HepG2 (cell line): ENCODE results near the gene NAB1. TPM values are rescaled to one million over a fixed set of nuclear protein-coding genes. Genes with fewer than 3 reads are reported as not detected.
A peak's percentile ranks its signal among the peaks of the same experiment; 100 is the strongest.

Experiments
- ERF ChIP-seq: IDR thresholded peaks from 2 replicates; pipeline ENCODE4 v1.6.1; 2018; ENCODE audit warnings: missing biosample characterization, missing genetic modification reagents
- FIP1L1 ChIP-seq: fragments of 200-400 bp; formaldehyde crosslinking; IDR thresholded peaks from 2 replicates; pipeline ENCODE4 v1.6.1; 2018; ENCODE audit warnings: low read depth, mild to moderate bottlenecking, low read length, moderate library complexity, borderline replicate concordance; ENCODE audit not compliant: insufficient read depth
- FOSL2 ChIP-seq: sonication (generic); formaldehyde crosslinking; IDR thresholded peaks from 2 replicates; pipeline ENCODE4 v1.4.0; 2020; ENCODE audit warnings: missing genetic modification reagents
- MIER2 ChIP-seq: IDR thresholded peaks from 2 replicates; pipeline ENCODE4 v1.6.1; 2016; ENCODE audit warnings: missing biosample characterization, missing genetic modification reagents
- NCOA1 ChIP-seq: sonication (generic); formaldehyde crosslinking; IDR thresholded peaks from 2 replicates; pipeline ENCODE4 v1.9.0; 2021; ENCODE audit warnings: missing genetic modification reagents
- PHF8 ChIP-seq: sonication (generic); formaldehyde crosslinking; IDR thresholded peaks from 2 replicates; pipeline ENCODE4 v1.5.0; 2020; ENCODE audit warnings: missing genetic modification reagents
- RARG ChIP-seq: sonication (generic); formaldehyde crosslinking; IDR thresholded peaks from 2 replicates; pipeline ENCODE4 v1.4.0; 2020; ENCODE audit warnings: low read depth, mild to moderate bottlenecking, missing genetic modification reagents
- RFXAP ChIP-seq: sonication (generic); formaldehyde crosslinking; IDR thresholded peaks from 2 replicates; pipeline ENCODE4 v1.4.0; 2020; ENCODE audit warnings: missing genetic modification reagents, borderline replicate concordance
- STAG1 ChIP-seq: sonication (generic); formaldehyde crosslinking; IDR thresholded peaks from 2 replicates; pipeline ENCODE4 v1.4.0; 2020; ENCODE audit warnings: missing genetic modification reagents
- THAP9 ChIP-seq: sonication (generic); formaldehyde crosslinking; IDR thresholded peaks from 2 replicates; pipeline ENCODE4; 2020; ENCODE audit warnings: missing genetic modification reagents, mild to moderate bottlenecking, borderline replicate concordance
- YEATS2 ChIP-seq: sonication (generic); formaldehyde crosslinking; IDR thresholded peaks from 2 replicates; pipeline ENCODE4 v1.4.0; 2020; ENCODE audit warnings: missing genetic modification reagents, borderline replicate concordance
- ZBTB7B ChIP-seq: sonication (generic); formaldehyde crosslinking; IDR thresholded peaks from 2 replicates; pipeline ENCODE4 v1.4.0; 2020; ENCODE audit warnings: missing genetic modification reagents
- ZNF124 ChIP-seq: sonication (generic); formaldehyde crosslinking; IDR thresholded peaks from 2 replicates; pipeline ENCODE4 v1.4.0; 2020; ENCODE audit warnings: missing genetic modification reagents
- ZNF713 ChIP-seq: sonication (generic); formaldehyde crosslinking; IDR thresholded peaks from 2 replicates; pipeline ENCODE4 v1.4.0; 2020; ENCODE audit warnings: mild to moderate bottlenecking, missing genetic modification reagents
- polyA plus RNA-seq, 8 experiments: library from polyadenylated mRNA; depleted of rRNA in 3 of 8; stranded (reverse) in 7 of 8; unstranded in 1 of 8; fragments of >200 nt; fragmentation: Illumina TruSeq in 4 of 8; extraction: Trizol in 4 of 8; gene quantifications; 2 replicates each; pipeline versions ENCODE4 v1.2.1 to v1.2.3, GENCODE V29; 2011 to 2016; ENCODE audit warnings: low read depth in 4 of 8, missing spikeins in 1 of 8, mixed read lengths in 1 of 8; ENCODE audit not compliant: insufficient read depth in 1 of 8
- total RNA-seq, 5 experiments: library from RNA; depleted of rRNA; stranded (reverse); fragments of >200 nt; fragmentation: Illumina TruSeq; extraction: Trizol; gene quantifications; 2 replicates each; pipeline ENCODE4 v1.2.3, GENCODE V29; 2016; ENCODE audit warnings: low read depth in 1 of 5
- TF ChIP-seq, protein P1 (sequence below): sonication (generic); formaldehyde crosslinking; IDR thresholded peaks from 2 replicates; pipeline ENCODE4 v1.4.0; 2020; ENCODE audit warnings: mild to moderate bottlenecking, low read depth, missing genetic modification reagents
- TF ChIP-seq, protein P2 (sequence below): sonication (generic); formaldehyde crosslinking; IDR thresholded peaks from 2 replicates; pipeline ENCODE4 v1.9.0; 2022; ENCODE audit warnings: low read depth, missing genetic modification reagents
- TF ChIP-seq, protein P3 (sequence below): sonication (generic); formaldehyde crosslinking; IDR thresholded peaks from 2 replicates; pipeline ENCODE4 v1.4.0; 2020; ENCODE audit warnings: missing genetic modification reagents, borderline replicate concordance
- TF ChIP-seq, protein P4 (sequence below): sonication (generic); formaldehyde crosslinking; IDR thresholded peaks from 2 replicates; pipeline ENCODE4 v1.5.0; 2020; ENCODE audit warnings: mild to moderate bottlenecking, missing genetic modification reagents

NAB1 gene
- total and polyA plus RNA-seq, 2 of the 13 experiments (the other 11 are each of a cell fraction or from before 2014, with no cell fraction given): 24.5 to 46.0 TPM

GRCh38 chr2:190648289-190649034 lies 421 bp upstream of the NAB1 start (continued):
- TF ChIP-seq NCOA1 (CRISPR knock-in tag): no peak
- TF ChIP-seq ERF: no peak
- TF ChIP-seq, protein P1, sequence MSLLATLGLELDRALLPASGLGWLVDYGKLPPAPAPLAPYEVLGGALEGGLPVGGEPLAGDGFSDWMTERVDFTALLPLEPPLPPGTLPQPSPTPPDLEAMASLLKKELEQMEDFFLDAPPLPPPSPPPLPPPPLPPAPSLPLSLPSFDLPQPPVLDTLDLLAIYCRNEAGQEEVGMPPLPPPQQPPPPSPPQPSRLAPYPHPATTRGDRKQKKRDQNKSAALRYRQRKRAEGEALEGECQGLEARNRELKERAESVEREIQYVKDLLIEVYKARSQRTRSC (CRISPR knock-in tag): no peak
- TF ChIP-seq FIP1L1: no peak
- no peak for TF ChIP-seq YEATS2
- TF ChIP-seq ZNF713 (CRISPR knock-in tag): no peak
- no peak; the same call in 1 of the 2 replicates for TF ChIP-seq PHF8 (CRISPR knock-in tag)
- TF ChIP-seq ZBTB7B (CRISPR knock-in tag): 0 out of 2 replicates have a peak, but pooled peaks have one; percentile 48
- no peak for TF ChIP-seq THAP9 (CRISPR knock-in tag)
- no peak for TF ChIP-seq RFXAP (CRISPR knock-in tag)
- 0 out of 2 replicates have a peak, but pooled peaks have one; percentile 53 for TF ChIP-seq ZNF124
- TF ChIP-seq FOSL2 (CRISPR knock-in tag): peak; percentile 4; the same call in 1 of the 2 replicates
- TF ChIP-seq, protein P2, sequence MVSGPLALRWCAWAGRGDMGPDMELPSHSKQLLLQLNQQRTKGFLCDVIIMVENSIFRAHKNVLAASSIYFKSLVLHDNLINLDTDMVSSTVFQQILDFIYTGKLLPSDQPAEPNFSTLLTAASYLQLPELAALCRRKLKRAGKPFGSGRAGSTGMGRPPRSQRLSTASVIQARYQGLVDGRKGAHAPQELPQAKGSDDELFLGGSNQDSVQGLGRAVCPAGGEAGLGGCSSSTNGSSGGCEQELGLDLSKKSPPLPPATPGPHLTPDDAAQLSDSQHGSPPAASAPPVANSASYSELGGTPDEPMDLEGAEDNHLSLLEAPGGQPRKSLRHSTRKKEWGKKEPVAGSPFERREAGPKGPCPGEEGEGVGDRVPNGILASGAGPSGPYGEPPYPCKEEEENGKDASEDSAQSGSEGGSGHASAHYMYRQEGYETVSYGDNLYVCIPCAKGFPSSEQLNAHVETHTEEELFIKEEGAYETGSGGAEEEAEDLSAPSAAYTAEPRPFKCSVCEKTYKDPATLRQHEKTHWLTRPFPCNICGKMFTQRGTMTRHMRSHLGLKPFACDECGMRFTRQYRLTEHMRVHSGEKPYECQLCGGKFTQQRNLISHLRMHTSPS (CRISPR knock-in tag): no peak
- TF ChIP-seq, protein P3, sequence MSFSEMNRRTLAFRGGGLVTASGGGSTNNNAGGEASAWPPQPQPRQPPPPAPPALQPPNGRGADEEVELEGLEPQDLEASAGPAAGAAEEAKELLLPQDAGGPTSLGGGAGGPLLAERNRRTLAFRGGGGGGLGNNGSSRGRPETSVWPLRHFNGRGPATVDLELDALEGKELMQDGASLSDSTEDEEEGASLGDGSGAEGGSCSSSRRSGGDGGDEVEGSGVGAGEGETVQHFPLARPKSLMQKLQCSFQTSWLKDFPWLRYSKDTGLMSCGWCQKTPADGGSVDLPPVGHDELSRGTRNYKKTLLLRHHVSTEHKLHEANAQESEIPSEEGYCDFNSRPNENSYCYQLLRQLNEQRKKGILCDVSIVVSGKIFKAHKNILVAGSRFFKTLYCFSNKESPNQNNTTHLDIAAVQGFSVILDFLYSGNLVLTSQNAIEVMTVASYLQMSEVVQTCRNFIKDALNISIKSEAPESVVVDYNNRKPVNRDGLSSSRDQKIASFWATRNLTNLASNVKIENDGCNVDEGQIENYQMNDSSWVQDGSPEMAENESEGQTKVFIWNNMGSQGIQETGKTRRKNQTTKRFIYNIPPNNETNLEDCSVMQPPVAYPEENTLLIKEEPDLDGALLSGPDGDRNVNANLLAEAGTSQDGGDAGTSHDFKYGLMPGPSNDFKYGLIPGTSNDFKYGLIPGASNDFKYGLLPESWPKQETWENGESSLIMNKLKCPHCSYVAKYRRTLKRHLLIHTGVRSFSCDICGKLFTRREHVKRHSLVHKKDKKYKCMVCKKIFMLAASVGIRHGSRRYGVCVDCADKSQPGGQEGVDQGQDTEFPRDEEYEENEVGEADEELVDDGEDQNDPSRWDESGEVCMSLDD (CRISPR knock-in tag): no peak
- no peak for TF ChIP-seq RARG
- TF ChIP-seq, protein P4, sequence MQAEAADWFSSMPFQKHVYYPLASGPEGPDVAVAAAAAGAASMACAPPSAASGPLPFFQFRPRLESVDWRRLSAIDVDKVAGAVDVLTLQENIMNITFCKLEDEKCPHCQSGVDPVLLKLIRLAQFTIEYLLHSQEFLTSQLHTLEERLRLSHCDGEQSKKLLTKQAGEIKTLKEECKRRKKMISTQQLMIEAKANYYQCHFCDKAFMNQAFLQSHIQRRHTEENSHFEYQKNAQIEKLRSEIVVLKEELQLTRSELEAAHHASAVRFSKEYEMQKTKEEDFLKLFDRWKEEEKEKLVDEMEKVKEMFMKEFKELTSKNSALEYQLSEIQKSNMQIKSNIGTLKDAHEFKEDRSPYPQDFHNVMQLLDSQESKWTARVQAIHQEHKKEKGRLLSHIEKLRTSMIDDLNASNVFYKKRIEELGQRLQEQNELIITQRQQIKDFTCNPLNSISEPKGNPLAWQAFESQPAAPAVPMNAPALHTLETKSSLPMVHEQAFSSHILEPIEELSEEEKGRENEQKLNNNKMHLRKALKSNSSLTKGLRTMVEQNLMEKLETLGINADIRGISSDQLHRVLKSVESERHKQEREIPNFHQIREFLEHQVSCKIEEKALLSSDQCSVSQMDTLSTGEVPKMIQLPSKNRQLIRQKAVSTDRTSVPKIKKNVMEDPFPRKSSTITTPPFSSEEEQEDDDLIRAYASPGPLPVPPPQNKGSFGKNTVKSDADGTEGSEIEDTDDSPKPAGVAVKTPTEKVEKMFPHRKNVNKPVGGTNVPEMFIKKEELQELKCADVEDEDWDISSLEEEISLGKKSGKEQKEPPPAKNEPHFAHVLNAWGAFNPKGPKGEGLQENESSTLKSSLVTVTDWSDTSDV (CRISPR knock-in tag): no peak
- no peak for TF ChIP-seq MIER2 (CRISPR knock-in tag)
- TF ChIP-seq STAG1: 0 out of 2 replicates have a peak, but pooled peaks have one; percentile 8
